Measurements from ENCODE around the gene WBP4. TPM values are rescaled to one million over a fixed set of nuclear protein-coding genes. Genes with fewer than 3 reads are reported as not detected.

Gene WBP4
- total and polyA plus RNA-seq, 2 of the 13 experiments (the other 11 are each of a cell fraction or from before 2014, with no cell fraction given) = 6.7 to 11.7 TPM

- TF ChIP-seq, protein P1, sequence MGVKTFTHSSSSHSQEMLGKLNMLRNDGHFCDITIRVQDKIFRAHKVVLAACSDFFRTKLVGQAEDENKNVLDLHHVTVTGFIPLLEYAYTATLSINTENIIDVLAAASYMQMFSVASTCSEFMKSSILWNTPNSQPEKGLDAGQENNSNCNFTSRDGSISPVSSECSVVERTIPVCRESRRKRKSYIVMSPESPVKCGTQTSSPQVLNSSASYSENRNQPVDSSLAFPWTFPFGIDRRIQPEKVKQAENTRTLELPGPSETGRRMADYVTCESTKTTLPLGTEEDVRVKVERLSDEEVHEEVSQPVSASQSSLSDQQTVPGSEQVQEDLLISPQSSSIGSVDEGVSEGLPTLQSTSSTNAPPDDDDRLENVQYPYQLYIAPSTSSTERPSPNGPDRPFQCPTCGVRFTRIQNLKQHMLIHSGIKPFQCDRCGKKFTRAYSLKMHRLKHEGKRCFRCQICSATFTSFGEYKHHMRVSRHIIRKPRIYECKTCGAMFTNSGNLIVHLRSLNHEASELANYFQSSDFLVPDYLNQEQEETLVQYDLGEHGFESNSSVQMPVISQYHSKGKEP (CRISPR knock-in tag; IDR thresholded peaks at IDR 0.05) = no peak
- TF ChIP-seq ZNF232 (CRISPR knock-in tag; IDR thresholded peaks at IDR 0.05; ENCODE audit: borderline replicate concordance) (peak; percentile 29), MTA1 (CRISPR knock-in tag; IDR thresholded peaks at IDR 0.05; ENCODE audit: borderline replicate concordance) (0 out of 2 replicates have a peak, but pooled peaks have one; percentile 41), ZSCAN21 (CRISPR knock-in tag; IDR thresholded peaks at IDR 0.05; ENCODE audit: borderline replicate concordance) (peak; percentile 61), ZNF790 (CRISPR knock-in tag; IDR thresholded peaks at IDR 0.05; ENCODE audit: borderline replicate concordance) (peak; percentile 70; the same call in 1 of the 2 replicates), ZNF788 (CRISPR knock-in tag; IDR thresholded peaks at IDR 0.05; ENCODE audit: borderline replicate concordance) (peak; percentile 78; the same call in 1 of the 2 replicates), DMAP1 (CRISPR knock-in tag; IDR thresholded peaks at IDR 0.05) (peak; percentile 84), IKZF5 (CRISPR knock-in tag; IDR thresholded peaks at IDR 0.05) (no peak; the same call in none of the 2 replicates), JARID2 (CRISPR knock-in tag; IDR thresholded peaks at IDR 0.05; ENCODE audit: insufficient replicate concordance) (peak; percentile 78), RFX1 (IDR thresholded peaks at IDR 0.05) (no peak), ZSCAN30 (CRISPR knock-in tag; IDR thresholded peaks at IDR 0.05) (peak; percentile 92), ZNF138 (CRISPR knock-in tag; IDR thresholded peaks at IDR 0.05; ENCODE audit: low read depth) (peak; percentile 86; the same call in 1 of the 2 replicates), ZBTB10 (CRISPR knock-in tag; IDR thresholded peaks at IDR 0.05; ENCODE audit: borderline replicate concordance) (no peak), ZNF850 (CRISPR knock-in tag; conservative IDR thresholded peaks at IDR 0.05) (no peak), MIER3 (CRISPR knock-in tag; IDR thresholded peaks at IDR 0.05; ENCODE audit: borderline replicate concordance) (no peak; the same call in 1 of the 2 replicates), NFATC3 (CRISPR knock-in tag; IDR thresholded peaks at IDR 0.05) (no peak), ZNF605 (CRISPR knock-in tag; IDR thresholded peaks at IDR 0.05) (no peak), RFX3 (CRISPR knock-in tag; IDR thresholded peaks at IDR 0.05) (no peak), ZNF160 (CRISPR knock-in tag; IDR thresholded peaks at IDR 0.05) (no peak), KLF6 (CRISPR knock-in tag; IDR thresholded peaks at IDR 0.05) (peak; percentile 34; the same call in 1 of the 2 replicates)
- TF ChIP-seq, protein P2, sequence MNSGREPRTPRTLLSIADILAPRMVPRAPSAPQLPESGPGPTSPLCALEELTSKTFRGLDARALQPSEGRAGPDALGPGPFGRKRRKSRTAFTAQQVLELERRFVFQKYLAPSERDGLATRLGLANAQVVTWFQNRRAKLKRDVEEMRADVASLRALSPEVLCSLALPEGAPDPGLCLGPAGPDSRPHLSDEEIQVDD (CRISPR knock-in tag; IDR thresholded peaks at IDR 0.05; ENCODE audit: borderline replicate concordance) = 0 out of 2 replicates have a peak, but pooled peaks have one; percentile 12
- TF ChIP-seq, protein P3, sequence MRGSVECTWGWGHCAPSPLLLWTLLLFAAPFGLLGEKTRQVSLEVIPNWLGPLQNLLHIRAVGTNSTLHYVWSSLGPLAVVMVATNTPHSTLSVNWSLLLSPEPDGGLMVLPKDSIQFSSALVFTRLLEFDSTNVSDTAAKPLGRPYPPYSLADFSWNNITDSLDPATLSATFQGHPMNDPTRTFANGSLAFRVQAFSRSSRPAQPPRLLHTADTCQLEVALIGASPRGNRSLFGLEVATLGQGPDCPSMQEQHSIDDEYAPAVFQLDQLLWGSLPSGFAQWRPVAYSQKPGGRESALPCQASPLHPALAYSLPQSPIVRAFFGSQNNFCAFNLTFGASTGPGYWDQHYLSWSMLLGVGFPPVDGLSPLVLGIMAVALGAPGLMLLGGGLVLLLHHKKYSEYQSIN (CRISPR knock-in tag; IDR thresholded peaks at IDR 0.05; ENCODE audit: borderline replicate concordance) = 0 out of 2 replicates have a peak, but pooled peaks have one; percentile 62
Observed at GRCh38 chr13:41061075-41061913, at the start of gene WBP4 (continued).

Data from HepG2 (cell line).